ENCODE measurements around the gene TMEM242. TPM values are rescaled to one million over a fixed set of nuclear protein-coding genes. Genes with fewer than 3 reads are reported as not detected.

TMEM242 gene
- polyA plus RNA-seq, 2 of the 4 experiments (the other 2 are of a cell fraction), result 5.3 to 7.4 TPM

GRCh38 chr6:157267109-157267611 is 56.2 kb downstream of the TMEM242 start:
- H3K4me1 ChIP-seq, result no peaks in the 10 kb centered on the region
- ChIA-PET CTCF (interaction anchor here (1.5 kb wide), 1 partner anchor 23 kb away, joined by 5 read pairs; no protein-coding TSS in a partner anchor), POLR2A (no interaction called here)
- H3K4me3 ChIP-seq, result no peak overlapping the region
- no peak overlapping the region for H3K27ac ChIP-seq
- WGBS (ENCODE audit: missing lambda C conversion rate), result 70% methylated on average over 12 of the region's 18 CpGs
- TF ChIP-seq ZNF302 (CRISPR knock-in tag; IDR thresholded peaks at IDR 0.05), result no peak
- TF ChIP-seq ELK1 (IDR thresholded peaks at IDR 0.05; ENCODE audit: low read depth, low read length), result no peak
- no peak for TF ChIP-seq CHD4 (IDR thresholded peaks at IDR 0.05; ENCODE audit: borderline replicate concordance)
- no peak for TF ChIP-seq HEYL (CRISPR knock-in tag; IDR thresholded peaks at IDR 0.05)
- no peak for TF ChIP-seq KDM5A (IDR thresholded peaks at IDR 0.05)
- no peak for TF ChIP-seq RNF2 (IDR thresholded peaks at IDR 0.05; ENCODE audit: borderline replicate concordance, low read depth)
- TF ChIP-seq CTCF (IDR thresholded peaks at IDR 0.05), result no peak
- TF ChIP-seq SREBF2 (IDR thresholded peaks at IDR 0.05), result no peak
- TF ChIP-seq FOXS1 (CRISPR knock-in tag; IDR thresholded peaks at IDR 0.05), result no peak
- TF ChIP-seq GATA3 (IDR thresholded peaks at IDR 0.05; ENCODE audit: borderline replicate concordance), result no peak
- no peak for TF ChIP-seq E2F6 (IDR thresholded peaks at IDR 0.05; ENCODE audit: borderline replicate concordance, low read depth)
- no peak for TF ChIP-seq NPAS2 (CRISPR knock-in tag; IDR thresholded peaks at IDR 0.05; ENCODE audit: borderline replicate concordance)
- no peak for TF ChIP-seq REST (IDR thresholded peaks at IDR 0.05)
- TF ChIP-seq POLR2AphosphoS2 (conservative IDR thresholded peaks at IDR 0.05; ENCODE audit: low read length), result no peak
- no peak for TF ChIP-seq HMGXB4 (CRISPR knock-in tag; IDR thresholded peaks at IDR 0.05; ENCODE audit: borderline replicate concordance)
- TF ChIP-seq FOSL2 (IDR thresholded peaks at IDR 0.05), result no peak
- no peak for TF ChIP-seq FOSL2 (CRISPR knock-in tag; IDR thresholded peaks at IDR 0.05)
- no peak for TF ChIP-seq CBX2 (IDR thresholded peaks at IDR 0.05; ENCODE audit: borderline replicate concordance, low read depth)
- TF ChIP-seq MAFK (IDR thresholded peaks at IDR 0.05; ENCODE audit: partially characterized antibody), result no peak
- no peak for TF ChIP-seq MAZ (IDR thresholded peaks at IDR 0.05; ENCODE audit: borderline replicate concordance, low read depth, low read length)
- DNase-seq (ENCODE audit: low read depth in 1 of 2, low spot score in 1 of 2), result no peak
- H3K9me3 ChIP-seq, result no peaks in the 10 kb centered on the region
- FAIRE-seq, result no peak
- no peak overlapping the region for H3K4me2 ChIP-seq
- ATAC-seq, result no peak

Data from A549 (cell line).